Gastroesophageal sphincter (tissue), 4 donors: ENCODE data around the gene FIGNL2. TPM values are rescaled to one million over a fixed set of nuclear protein-coding genes. Genes with fewer than 3 reads are reported as not detected.

Experiments used
- ATAC-seq: fragments of 150-250 bp; one replicate; pipeline ENCODE4 v1.9.1; 2016; ENCODE audit warnings: mild to moderate bottlenecking, moderate library complexity
- H3K27ac ChIP-seq, 4 donors: fragments of 200-600 bp; sonication (generic) in 3 of 4; 1 replicate in 3 of 4; 2 replicates in 1 of 4; pipeline ENCODE4 v1.5.1; 2016 to 2019
- H3K27me3 ChIP-seq: fragments of 200-600 bp; sonication (generic); one replicate; pipeline ENCODE4 v1.5.1; 2019
- H3K36me3 ChIP-seq, 2 donors: fragments of 200-600 bp; sonication (generic); one replicate each; pipeline ENCODE4 v1.5.1; 2019; ENCODE audit warnings: control low read depth in 1 of 2
- H3K4me1 ChIP-seq, 3 donors: fragments of 200-600 bp; sonication (generic); 1 replicate in 2 of 3; 2 replicates in 1 of 3; pipeline ENCODE4 v1.5.1; 2016 to 2019; ENCODE audit warnings: control low read depth in 2 of 3
- H3K4me3 ChIP-seq, 2 donors: fragments of 200-600 bp; sonication (generic); one replicate each; pipeline ENCODE4 v1.5.1; 2019; ENCODE audit warnings: mild to moderate bottlenecking in 1 of 2, moderate library complexity in 1 of 2
- H3K9me3 ChIP-seq, 3 donors: fragments of 200-600 bp; sonication (generic); one replicate each; pipeline ENCODE4 v1.5.1; 2017 to 2019; ENCODE audit warnings: control low read depth in 2 of 3
- CTCF ChIP-seq, 4 experiments: fragments of 200-600 bp in 2 of 4; fragments of 450-650 bp in 2 of 4; sonication (generic) in 1 of 4; IDR thresholded peaks; one replicate each; pipeline ENCODE4 v1.5.1; 2017 to 2019; ENCODE audit warnings: antibody characterized with exemption in 4 of 4, mild to moderate bottlenecking in 2 of 4, moderate library complexity in 2 of 4
- EP300 ChIP-seq: sonication (generic); formaldehyde crosslinking; IDR thresholded peaks from one replicate; pipeline ENCODE4 v1.6.1; 2017; ENCODE audit warnings: antibody characterized with exemption, mild to moderate bottlenecking
- POLR2A ChIP-seq, 2 donors: fragments of 450-650 bp; IDR thresholded peaks; one replicate each; pipeline ENCODE4 v1.6.1; 2017; ENCODE audit warnings: antibody characterized with exemption in 2 of 2, mild to moderate bottlenecking in 2 of 2, moderate library complexity in 1 of 2
- POLR2AphosphoS5 ChIP-seq: sonication (generic); formaldehyde crosslinking; IDR thresholded peaks from one replicate; pipeline ENCODE4 v1.6.1; 2017; ENCODE audit warnings: antibody characterized with exemption
- WGBS, 2 donors: methylation state at CpG; one replicate each; pipeline ENCODE4 v1.1.5; 2018; ENCODE audit warnings: low coverage in 1 of 2; 5-methylcytosine and 5-hydroxymethylcytosine counted together
- total RNA-seq, 4 donors: library from RNA; depleted of rRNA; stranded (reverse); fragments of >200 nt; gene quantifications; one replicate each; pipeline ENCODE4 v1.1.0, GENCODE V29; 2016

The FIGNL2 gene
- total RNA-seq, 4 donors from 2014 or later = 0.13 to 0.35 (median 0.16) TPM; not detected in 1

GRCh38 chr12:51874486-51874885 is 26.0 kb upstream of the FIGNL2 start:
- ATAC-seq = no peak
- Histone ChIP-seq H3K27me3 (peaks cover 41% of the 10 kb centered on the region), H3K9me3 (no peaks in the 10 kb centered on the region), H3K4me3 (no peak overlapping the region), H3K4me1 (peaks cover 0 to 7% (median 1%) of the 10 kb centered on the region in 3 donors), H3K27ac (no peak overlapping the region), H3K36me3 (no peaks in the 10 kb centered on the region)
- 83 to 85% methylated on average over 4 of the region's 4 CpGs for WGBS, 2 donors
- TF ChIP-seq EP300 (no peak), CTCF (IDR thresholded peaks at IDR 0.05) (no peak), POLR2A (IDR thresholded peaks at IDR 0.05) (no peak), POLR2AphosphoS5 (no peak)

- no peak for ATAC-seq
- 47 to 80% methylated on average over 2 to 5 of the region's 8 CpGs for WGBS, 2 donors
- Histone ChIP-seq H3K9me3 (no peaks in the 10 kb centered on the region), H3K4me1 (peaks cover 0 to 11% (median 6%) of the 10 kb centered on the region in 3 donors), H3K36me3 (no peaks in the 10 kb centered on the region), H3K4me3 (no peak overlapping the region), H3K27me3 (peaks cover 46% of the 10 kb centered on the region), H3K27ac (no peak overlapping the region)
- TF ChIP-seq EP300 = no peak
- no peak for TF ChIP-seq POLR2A (IDR thresholded peaks at IDR 0.05)
- no peak for TF ChIP-seq POLR2AphosphoS5
- no peak for TF ChIP-seq CTCF (IDR thresholded peaks at IDR 0.05)
These were observed 25.5 kb upstream of the FIGNL2 start for GRCh38 chr12:51874000-51874399.

- no peak overlapping the region for H3K27ac ChIP-seq
- ATAC-seq = no peak
- no peak overlapping the region for H3K4me3 ChIP-seq
- no peaks in the 10 kb centered on the region for H3K36me3 ChIP-seq
- no peak for TF ChIP-seq CTCF (IDR thresholded peaks at IDR 0.05)
- 60 to 92% methylated on average over 1 to 2 of the region's 8 CpGs for WGBS, 2 donors
- peaks cover 0 to 17% (median 9%) of the 10 kb centered on the region in 3 donors for H3K4me1 ChIP-seq
- H3K27me3 ChIP-seq = peaks cover 52% of the 10 kb centered on the region
- H3K9me3 ChIP-seq = no peaks in the 10 kb centered on the region
These were observed 24.9 kb upstream of the FIGNL2 start for GRCh38 chr12:51873251-51873994.

GRCh38 chr12:51872689-51872981 is 24.1 kb upstream of the FIGNL2 start:
- H3K27me3 ChIP-seq = peaks cover 60% of the 10 kb centered on the region
- no peaks in the 10 kb centered on the region for H3K36me3 ChIP-seq

More at GRCh38 chr12:51872689-51872981, 24.1 kb upstream of the FIGNL2 start:
- Histone ChIP-seq H3K27ac (no peak overlapping the region), H3K4me1 (peaks cover 0 to 17% (median 9%) of the 10 kb centered on the region in 3 donors), H3K4me3 (no peak overlapping the region), H3K9me3 (no peaks in the 10 kb centered on the region)
- WGBS, 2 donors = 96 to 100% methylated on average over 3 of the region's 3 CpGs
- no peak for ATAC-seq
- TF ChIP-seq POLR2AphosphoS5 (no peak), POLR2A (IDR thresholded peaks at IDR 0.05) (no peak), CTCF (IDR thresholded peaks at IDR 0.05) (no peak), EP300 (no peak)
